Sigmoid colon (tissue), 7 donors: ENCODE measurements around the gene MARCHF9. TPM values are rescaled to one million over a fixed set of nuclear protein-coding genes. Genes with fewer than 3 reads are reported as not detected.
"Not testable (repeated sequence)": the region's sequence is repeated elsewhere in the genome, so short reads cannot be mapped to it uniquely, and the experiment has no call there.

Experiments
- DNase-seq: peaks from one replicate; pipeline ENCODE4 v3.0.0-alpha.2; 2019
- H3K27ac ChIP-seq, 4 donors: fragments of 200-600 bp; sonication (generic); one replicate each; pipeline ENCODE4 v1.5.1; 2016 to 2019; ENCODE audit warnings: mild to moderate bottlenecking in 1 of 4
- H3K27me3 ChIP-seq, 3 donors: fragments of 200-600 bp; sonication (generic); one replicate each; pipeline ENCODE4 v1.5.1; 2019; ENCODE audit warnings: mild to moderate bottlenecking in 1 of 3
- H3K36me3 ChIP-seq, 4 donors: fragments of 200-600 bp; sonication (generic); one replicate each; pipeline ENCODE4 v1.5.1; 2016 to 2019
- H3K4me1 ChIP-seq, 4 donors: fragments of 200-600 bp; sonication (generic); one replicate each; pipeline ENCODE4 v1.5.1; 2017 to 2019
- H3K4me3 ChIP-seq, 4 donors: fragments of 200-600 bp; sonication (generic); one replicate each; pipeline ENCODE4 v1.5.1; 2017 to 2019; ENCODE audit warnings: mild to moderate bottlenecking in 2 of 4, moderate library complexity in 1 of 4
- H3K9me3 ChIP-seq, 4 donors: fragments of 200-600 bp in 3 of 4; sonication (generic) in 3 of 4; one replicate each; pipeline versions ENCODE4 v1.5.1 to v1.6.1; 2013 to 2019
- EP300 ChIP-seq, 4 donors: sonication (generic); formaldehyde crosslinking; IDR thresholded peaks; one replicate each; pipeline ENCODE4 v1.6.1; 2017; ENCODE audit warnings: antibody characterized with exemption in 4 of 4
- POLR2A ChIP-seq, 2 donors: fragments of 450-650 bp; IDR thresholded peaks; one replicate each; pipeline ENCODE4 v1.6.1; 2016; ENCODE audit warnings: antibody characterized with exemption in 2 of 2, mild to moderate bottlenecking in 2 of 2, moderate library complexity in 2 of 2
- POLR2AphosphoS5 ChIP-seq, 4 donors: sonication (generic); formaldehyde crosslinking; IDR thresholded peaks; one replicate each; pipeline ENCODE4 v1.6.1; 2017; ENCODE audit warnings: antibody characterized with exemption in 4 of 4
- WGBS, 2 donors: extraction: QIAGEN DNeasy Blood & Tissue Kit; methylation state at CpG; one replicate each; pipeline ENCODE4 v1.1.7; 2013; 5-methylcytosine and 5-hydroxymethylcytosine counted together
- intact Hi-C: fragments of 100-400 bp; cut with DNase I; formaldehyde crosslinking; loops from one replicate; pipeline ENCODE4 v1.15.1; 2023
- polyA plus RNA-seq, 3 donors: library from polyadenylated mRNA; stranded (reverse); fragments of 200-250 nt; gene quantifications; one replicate each; pipeline ENCODE4 v1.2.3, GENCODE V29; 2013
- total RNA-seq, 4 donors: library from RNA; depleted of rRNA; stranded (reverse); fragments of >200 nt; gene quantifications; one replicate each; pipeline ENCODE4 v1.1.0, GENCODE V29; 2016
- TF ChIP-seq, protein P1 (sequence below), 4 experiments: fragments of 450-650 bp in 3 of 4; fragments of 200-600 bp in 1 of 4; IDR thresholded peaks; one replicate each; pipeline ENCODE4 v1.5.1; 2016 to 2019; ENCODE audit warnings: antibody characterized with exemption in 4 of 4, mild to moderate bottlenecking in 3 of 4, moderate library complexity in 2 of 4
- donor health status: healthy with polysubstance abuse.
- donor health status: Bipolar disorder and iron deficiency.
- donor health status: healthy.

The MARCHF9 gene
- total and polyA plus RNA-seq, 7 donors = 5.5 to 14.9 (median 7.9) TPM

DNA sequence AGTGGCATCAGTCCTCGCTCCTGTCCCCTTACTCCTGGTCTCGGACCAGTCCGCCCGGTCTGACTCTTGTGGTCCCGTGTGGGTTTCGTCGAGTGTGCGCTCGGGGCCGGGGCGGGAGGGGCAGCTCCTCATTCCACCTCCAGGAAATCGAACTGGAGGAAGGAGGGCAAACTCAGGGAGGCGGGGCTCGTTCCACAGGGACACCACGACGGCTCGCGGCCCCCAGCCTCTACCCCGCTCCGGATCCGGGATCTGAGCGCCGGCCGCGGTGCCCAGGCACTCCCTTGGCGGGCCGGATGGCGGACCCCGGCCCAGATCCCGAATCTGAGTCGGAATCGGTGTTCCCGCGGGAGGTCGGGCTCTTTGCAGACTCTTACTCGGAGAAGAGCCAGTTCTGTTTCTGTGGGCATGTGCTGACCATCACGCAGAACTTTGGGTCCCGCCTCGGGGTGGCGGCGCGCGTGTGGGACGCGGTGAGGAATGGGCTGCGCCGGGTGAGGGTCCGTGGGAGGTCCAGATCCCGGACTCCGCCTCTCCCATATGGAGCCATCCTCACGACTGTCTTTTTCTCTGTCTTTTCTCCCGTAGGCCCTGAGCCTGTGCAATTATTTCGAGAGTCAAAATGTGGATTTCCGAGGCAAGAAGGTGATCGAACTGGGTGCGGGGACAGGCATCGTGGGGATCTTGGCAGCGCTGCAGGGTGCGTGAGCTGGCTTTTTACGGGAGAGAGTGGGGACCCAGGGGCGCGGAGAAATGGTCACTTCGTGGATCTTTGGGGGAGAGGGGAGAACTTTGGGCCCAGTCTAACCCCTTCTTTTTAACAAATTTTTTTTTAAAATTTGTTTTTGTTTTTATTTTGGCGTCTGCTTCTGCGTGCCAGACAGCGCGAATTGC is 17.8 kb downstream of the MARCHF9 start, which contains the start of gene EEF1AKMT3:
TSS of gene EEF1AKMT3 (plus strand) at position 186 of the 894 bp plus-strand sequence. CDS start at position 297, 111 bp downstream.
- WGBS, 2 donors = 1 to 3% methylated on average over 67 of the region's 67 CpGs
- TF ChIP-seq POLR2A (IDR thresholded peaks at IDR 0.05) = no peak
- no peak for TF ChIP-seq EP300 (IDR thresholded peaks at IDR 0.05)
- no peak for TF ChIP-seq POLR2AphosphoS5 (IDR thresholded peaks at IDR 0.05)
- TF ChIP-seq, protein P1, sequence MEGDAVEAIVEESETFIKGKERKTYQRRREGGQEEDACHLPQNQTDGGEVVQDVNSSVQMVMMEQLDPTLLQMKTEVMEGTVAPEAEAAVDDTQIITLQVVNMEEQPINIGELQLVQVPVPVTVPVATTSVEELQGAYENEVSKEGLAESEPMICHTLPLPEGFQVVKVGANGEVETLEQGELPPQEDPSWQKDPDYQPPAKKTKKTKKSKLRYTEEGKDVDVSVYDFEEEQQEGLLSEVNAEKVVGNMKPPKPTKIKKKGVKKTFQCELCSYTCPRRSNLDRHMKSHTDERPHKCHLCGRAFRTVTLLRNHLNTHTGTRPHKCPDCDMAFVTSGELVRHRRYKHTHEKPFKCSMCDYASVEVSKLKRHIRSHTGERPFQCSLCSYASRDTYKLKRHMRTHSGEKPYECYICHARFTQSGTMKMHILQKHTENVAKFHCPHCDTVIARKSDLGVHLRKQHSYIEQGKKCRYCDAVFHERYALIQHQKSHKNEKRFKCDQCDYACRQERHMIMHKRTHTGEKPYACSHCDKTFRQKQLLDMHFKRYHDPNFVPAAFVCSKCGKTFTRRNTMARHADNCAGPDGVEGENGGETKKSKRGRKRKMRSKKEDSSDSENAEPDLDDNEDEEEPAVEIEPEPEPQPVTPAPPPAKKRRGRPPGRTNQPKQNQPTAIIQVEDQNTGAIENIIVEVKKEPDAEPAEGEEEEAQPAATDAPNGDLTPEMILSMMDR (IDR thresholded peaks at IDR 0.05) = no peak
- Histone ChIP-seq H3K9me3 (no peaks in the 10 kb centered on the region), H3K36me3 (peaks cover 0 to 29% (median 0%) of the 10 kb centered on the region in 4 donors), H3K4me3 (peak within 1 kb of the TSS; percentile 66 to 80 (median 70)), H3K27me3 (no peaks in the 10 kb centered on the region), H3K27ac (peak within 1 kb of the TSS; percentile 91 to 96 (median 93)), H3K4me1 (peaks cover 0 to 20% (median 17%) of the 10 kb centered on the region in 4 donors)
- intact Hi-C loops = no loop called here
- peak; percentile 83 for DNase-seq

DNA sequence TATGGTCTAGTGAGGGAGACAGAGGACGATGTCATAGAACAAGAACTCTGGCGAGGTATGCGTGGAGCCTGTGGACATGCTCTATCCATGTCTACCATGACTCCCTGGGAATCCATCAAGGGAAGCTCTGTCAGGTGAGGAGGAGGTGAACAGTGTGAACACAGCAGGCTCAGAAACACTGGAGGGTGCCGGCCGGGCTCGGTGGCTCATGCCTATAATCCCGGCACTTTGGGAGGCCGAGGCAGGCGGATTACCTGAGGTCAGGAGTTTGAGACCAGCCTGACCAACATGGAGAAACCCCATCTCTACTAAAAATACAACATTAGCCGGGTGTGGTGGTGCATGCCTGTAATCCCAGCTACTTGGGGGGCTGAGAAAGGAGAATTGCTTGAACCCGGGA is 19.7 kb downstream of the MARCHF9 start:
- H3K9me3 ChIP-seq, intact Hi-C loops, DNase-seq, H3K27me3 ChIP-seq, H3K27ac ChIP-seq, H3K4me3 ChIP-seq: not testable (repeated sequence)
- Histone ChIP-seq H3K4me1 (peaks cover 0 to 20% (median 17%) of the 10 kb centered on the region in 4 donors), H3K36me3 (peaks cover 0 to 22% (median 0%) of the 10 kb centered on the region in 4 donors)
- WGBS, 2 donors = 91 to 95% methylated on average over 11 of the region's 11 CpGs

DNA sequence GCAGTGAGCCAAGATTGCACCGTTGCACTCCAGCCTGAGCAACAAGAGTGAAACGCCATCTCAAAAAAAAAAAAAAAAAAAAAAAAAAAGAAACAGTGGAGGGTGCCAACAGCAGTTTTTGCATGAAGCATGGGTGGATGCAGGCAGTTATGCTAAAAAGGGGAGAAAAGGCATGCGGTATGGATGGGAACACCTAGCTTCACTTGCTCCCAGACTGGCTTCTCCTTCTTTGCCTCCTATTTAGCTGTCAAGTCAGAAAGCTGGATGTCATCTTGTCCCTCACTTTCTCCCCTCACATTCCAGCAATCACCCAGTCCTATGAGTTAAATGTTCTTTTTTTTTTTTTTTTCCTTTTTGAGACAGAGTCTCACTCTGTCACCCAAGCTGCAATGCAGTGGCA is 20.1 kb downstream of the MARCHF9 start:
- H3K4me1 ChIP-seq = peaks cover 0 to 20% (median 17%) of the 10 kb centered on the region in 4 donors
- no peaks in the 10 kb centered on the region for H3K9me3 ChIP-seq
- TF ChIP-seq POLR2A (IDR thresholded peaks at IDR 0.05) = no peak
- TF ChIP-seq EP300 (IDR thresholded peaks at IDR 0.05) = no peak
- no peak overlapping the region for H3K27ac ChIP-seq
- no peaks in the 10 kb centered on the region for H3K27me3 ChIP-seq
- no peak for DNase-seq
- peaks cover 0 to 18% (median 0%) of the 10 kb centered on the region in 4 donors for H3K36me3 ChIP-seq
- WGBS, 2 donors = 93 to 94% methylated on average over 3 of the region's 3 CpGs
- intact Hi-C loops = no loop called here
- H3K4me3 ChIP-seq = no peak overlapping the region

DNA sequence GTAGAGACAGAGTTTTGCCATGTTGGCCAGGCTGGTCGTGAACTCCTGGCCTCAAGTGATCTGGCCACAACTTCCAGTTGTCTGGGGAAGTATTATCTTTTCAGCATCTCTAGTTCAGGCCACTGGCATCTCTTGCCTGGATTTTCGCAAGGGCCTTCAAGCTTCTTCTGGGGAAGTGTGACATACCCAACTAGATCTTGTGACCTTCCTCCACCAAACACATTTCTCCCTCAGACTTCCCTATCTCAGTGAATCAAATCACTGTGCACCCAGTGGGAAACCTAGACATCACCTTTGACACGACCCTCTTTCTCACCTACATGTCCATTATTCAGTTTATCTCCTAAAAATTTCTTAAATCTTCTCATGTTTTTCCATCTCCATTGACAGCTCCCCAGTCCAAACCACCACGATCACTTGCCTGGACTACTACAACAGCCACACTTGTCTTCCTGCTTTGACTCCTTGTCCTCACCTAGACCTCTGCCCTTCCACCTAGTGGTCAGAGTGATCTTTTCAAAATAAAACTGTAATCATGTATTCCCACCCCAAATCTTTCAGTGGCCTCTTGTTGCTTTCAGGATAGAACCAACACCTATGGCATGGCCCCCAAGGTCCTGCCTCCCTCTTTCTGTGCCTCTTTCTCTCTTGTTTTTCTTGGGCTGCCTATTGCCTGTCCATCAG is 20.8 kb downstream of the MARCHF9 start:
- WGBS, 2 donors = 83 to 87% methylated on average over 4 of the region's 4 CpGs
- Histone ChIP-seq H3K4me3 (no peak overlapping the region), H3K27ac (no peak overlapping the region), H3K4me1 (peaks cover 0 to 20% (median 17%) of the 10 kb centered on the region in 4 donors), H3K36me3 (peaks cover 0 to 12% (median 0%) of the 10 kb centered on the region in 4 donors), H3K9me3 (no peaks in the 10 kb centered on the region), H3K27me3 (no peaks in the 10 kb centered on the region)
- TF ChIP-seq, protein P1 (IDR thresholded peaks at IDR 0.05) = no peak
- no peak for TF ChIP-seq EP300 (IDR thresholded peaks at IDR 0.05)
- no peak for TF ChIP-seq POLR2A (IDR thresholded peaks at IDR 0.05)
- TF ChIP-seq POLR2AphosphoS5 (IDR thresholded peaks at IDR 0.05) = no peak
- DNase-seq = no peak
- intact Hi-C loops = no loop called here

DNA sequence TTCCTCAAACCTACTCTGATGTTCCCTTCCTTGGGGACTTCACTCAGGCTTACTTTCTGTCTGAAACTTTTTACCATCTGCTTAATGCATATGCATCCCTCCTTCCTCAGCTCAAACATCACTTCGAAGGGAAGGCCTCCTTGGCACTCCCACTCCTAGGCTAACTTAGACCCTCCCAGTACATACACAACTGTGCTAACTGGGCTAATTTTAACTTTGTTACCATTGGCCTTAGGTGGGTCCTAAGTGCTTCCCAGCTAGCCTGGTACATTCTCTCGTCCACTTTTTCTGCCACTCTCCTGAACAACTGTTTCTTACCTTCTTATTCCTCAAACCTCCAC is 21.3 kb downstream of the MARCHF9 start:
- WGBS, 2 donors = 89 to 94% methylated on average over 2 of the region's 2 CpGs
- no peak for DNase-seq
- no peaks in the 10 kb centered on the region for H3K27me3 ChIP-seq
- peaks cover 0 to 15% (median 13%) of the 10 kb centered on the region in 4 donors for H3K4me1 ChIP-seq
- TF ChIP-seq EP300 (IDR thresholded peaks at IDR 0.05) (no peak), POLR2A (IDR thresholded peaks at IDR 0.05) (no peak), POLR2AphosphoS5 (IDR thresholded peaks at IDR 0.05) (no peak)
- TF ChIP-seq, protein P1 (IDR thresholded peaks at IDR 0.05) = no peak
- no peak overlapping the region for H3K27ac ChIP-seq
- intact Hi-C loops = no loop called here
- H3K36me3 ChIP-seq = peaks cover 0 to 12% (median 0%) of the 10 kb centered on the region in 4 donors
- H3K4me3 ChIP-seq = no peak overlapping the region
- no peaks in the 10 kb centered on the region for H3K9me3 ChIP-seq
